IMR-90 (cell line): ENCODE results near the gene ITGB4. TPM values are rescaled to one million over a fixed set of nuclear protein-coding genes. Genes with fewer than 3 reads are reported as not detected.

Source experiments
- ATAC-seq: fragments of 200-7000 bp; cut with Tn5 transposase; 2 replicates; pipeline ENCODE4 v1.9.1; 2020; ENCODE audit warnings: low read depth, mild to moderate bottlenecking, moderate library complexity
- BruUV-seq: library from RNA; stranded (reverse); fragments of 400-500 nt; replicated peaks from 2 replicates; lab custom pipeline; 2021; lab: Mats Ljungman, UMichigan
- CTCF ChIA-PET: fragments of 300-600 bp; formaldehyde crosslinking; extraction: SDS; loops from one replicate; lab custom pipeline; 2021; ENCODE audit warnings: antibody characterized with exemption; lab: Yijun Ruan, JAX
- POLR2A ChIA-PET: fragments of 300-600 bp; sonication (Branson Sonifier 250); formaldehyde crosslinking; loops from one replicate; lab custom pipeline; 2022; ENCODE audit warnings: antibody characterized with exemption; ENCODE audit not compliant: unreplicated experiment; lab: Charles Lee
- DNase-seq: peaks from one replicate; pipeline ENCODE4 v3.0.0; 2013
- H2AFZ ChIP-seq: replicated peaks from 2 replicates; pipeline ENCODE3; 2013; ENCODE audit warnings: low read length, mild to moderate bottlenecking; ENCODE audit not compliant: poor library complexity
- H2AK5ac ChIP-seq: 2 replicates; pipeline ENCODE4 v1.6.1; 2013; ENCODE audit warnings: low read depth, low read length, inconsistent platforms
- H2AK9ac ChIP-seq: replicated peaks from 2 replicates; pipeline ENCODE3; 2013; ENCODE audit warnings: mild to moderate bottlenecking, low read depth, low read length, moderate library complexity; ENCODE audit not compliant: poor library complexity
- H2BK120ac ChIP-seq: 2 replicates; pipeline ENCODE4 v1.6.1; 2013; ENCODE audit warnings: low read depth, low read length, inconsistent platforms
- H2BK15ac ChIP-seq: 3 replicates; pipeline ENCODE4 v1.6.1; 2013; ENCODE audit warnings: low read depth, low read length, inconsistent platforms
- H2BK20ac ChIP-seq: 2 replicates; pipeline ENCODE4 v1.6.1; 2013; ENCODE audit warnings: low read depth, mild to moderate bottlenecking, inconsistent platforms, low read length, moderate library complexity
- H2BK5ac ChIP-seq: 2 replicates; pipeline ENCODE4 v1.6.1; 2013; ENCODE audit warnings: mild to moderate bottlenecking, low read depth, low read length, inconsistent platforms; ENCODE audit not compliant: poor library complexity, severe bottlenecking
- H3K14ac ChIP-seq: replicated peaks from 2 replicates; pipeline ENCODE4 v1.6.1; 2013; ENCODE audit warnings: low read depth, low read length, inconsistent platforms
- H3K18ac ChIP-seq: 2 replicates; pipeline ENCODE4 v1.6.1; 2013; ENCODE audit warnings: low read depth, low read length, control low read depth
- H3K23ac ChIP-seq: 2 replicates; pipeline ENCODE4 v1.6.1; 2013; ENCODE audit warnings: low read depth, low read length, inconsistent platforms
- H3K27ac ChIP-seq: 2 replicates; pipeline ENCODE4 v1.5.1; 2013; ENCODE audit warnings: mild to moderate bottlenecking, control low read depth, low read length; ENCODE audit not compliant: insufficient read depth
- H3K27me3 ChIP-seq: 2 replicates; pipeline ENCODE4 v1.6.1; 2013; ENCODE audit warnings: low read length; ENCODE audit not compliant: control insufficient read depth, insufficient read depth
- H3K36me3 ChIP-seq: 2 replicates; pipeline ENCODE4 v1.6.1; 2013; ENCODE audit warnings: low read length, mixed read lengths; ENCODE audit not compliant: control insufficient read depth, insufficient read depth
- H3K4ac ChIP-seq: 2 replicates; pipeline ENCODE4 v1.6.1; 2013; ENCODE audit warnings: low read depth, low read length, inconsistent platforms
- H3K4me1 ChIP-seq: 2 replicates; pipeline ENCODE4 v1.6.1; 2013; ENCODE audit warnings: low read length, mixed read lengths; ENCODE audit not compliant: control insufficient read depth, insufficient read depth
- H3K4me2 ChIP-seq: 2 replicates; pipeline ENCODE4 v1.6.1; 2013; ENCODE audit warnings: low read depth, mild to moderate bottlenecking, control low read depth, low read length, moderate library complexity
- H3K4me3 ChIP-seq: 2 replicates; pipeline ENCODE4 v1.5.1; 2013; ENCODE audit warnings: low read depth, mild to moderate bottlenecking, control low read depth, low read length, moderate library complexity; ENCODE audit not compliant: insufficient read depth
- H3K56ac ChIP-seq: 2 replicates; pipeline ENCODE4 v1.6.1; 2013; ENCODE audit warnings: low read length, inconsistent platforms; ENCODE audit not compliant: insufficient read depth; ENCODE audit errors: extremely low read depth
- H3K79me1 ChIP-seq, 2 experiments: 2 replicates each; pipeline ENCODE4 v1.6.1; 2013; ENCODE audit warnings: low read length in 2 of 2, inconsistent platforms in 1 of 2, low read depth in 1 of 2
- H3K9ac ChIP-seq: 2 replicates; pipeline ENCODE4 v1.6.1; 2013; ENCODE audit warnings: low read depth, low read length, control low read depth
- H3K9me1 ChIP-seq: 2 replicates; pipeline ENCODE4 v1.6.1; 2013; ENCODE audit warnings: low read length, inconsistent platforms; ENCODE audit not compliant: insufficient read depth
- H3K9me3 ChIP-seq: 2 replicates; pipeline ENCODE4 v1.6.1; 2013; ENCODE audit warnings: low read length; ENCODE audit not compliant: control insufficient read depth, insufficient read depth
- H4K20me1 ChIP-seq: 2 replicates; pipeline ENCODE4 v1.6.1; 2013; ENCODE audit warnings: low read length, inconsistent platforms; ENCODE audit not compliant: insufficient read depth
- H4K5ac ChIP-seq: 2 replicates; pipeline ENCODE4 v1.6.1; 2013; ENCODE audit warnings: mild to moderate bottlenecking, low read depth, low read length, control low read depth
- H4K8ac ChIP-seq, 2 experiments: 2 replicates each; pipeline ENCODE4 v1.6.1; 2013; ENCODE audit warnings: low read depth in 2 of 2, low read length in 2 of 2, control low read depth in 1 of 2, inconsistent platforms in 1 of 2
- H4K91ac ChIP-seq: 2 replicates; pipeline ENCODE4 v1.6.1; 2013; ENCODE audit warnings: low read depth, low read length, inconsistent platforms; ENCODE audit not compliant: insufficient read depth
- BHLHE40 ChIP-seq: fragments of 150-350 bp; IDR thresholded peaks from 2 replicates; pipeline ENCODE4 v1.6.1; 2016; ENCODE audit warnings: mild to moderate bottlenecking, low read depth, low read length
- CEBPB ChIP-seq: IDR thresholded peaks from 2 replicates; pipeline ENCODE4 v1.6.1; 2012; ENCODE audit warnings: low read depth, low read length, improper control_type of control experiment
- CHD1 ChIP-seq: IDR thresholded peaks from 2 replicates; pipeline ENCODE4 v1.6.1; 2012; ENCODE audit warnings: low read depth, low read length, improper control_type of control experiment
- FOS ChIP-seq: fragments of 150-350 bp; IDR thresholded peaks from 2 replicates; pipeline ENCODE4 v1.6.1; 2016; ENCODE audit warnings: low read depth, low read length
- MAFK ChIP-seq: IDR thresholded peaks from 2 replicates; pipeline ENCODE4 v1.6.1; 2012; ENCODE audit warnings: low read depth, low read length, improper control_type of control experiment
- MXI1 ChIP-seq: IDR thresholded peaks from 2 replicates; pipeline ENCODE4 v1.6.1; 2012; ENCODE audit warnings: low read depth, mild to moderate bottlenecking, low read length, moderate library complexity, borderline replicate concordance
- NFE2L2 ChIP-seq: fragments of 150-350 bp; IDR thresholded peaks from 2 replicates; pipeline ENCODE4 v1.6.1; 2016; ENCODE audit warnings: low read depth, mild to moderate bottlenecking, low read length
- RAD21 ChIP-seq: IDR thresholded peaks from 2 replicates; pipeline ENCODE4 v1.6.1; 2012; ENCODE audit warnings: low read length, improper control_type of control experiment
- RCOR1 ChIP-seq: IDR thresholded peaks from 2 replicates; pipeline ENCODE4 v1.6.1; 2012; ENCODE audit warnings: mild to moderate bottlenecking, low read length, improper control_type of control experiment; ENCODE audit not compliant: insufficient replicate concordance
- RFX5 ChIP-seq: IDR thresholded peaks from 2 replicates; pipeline ENCODE4 v1.8.0; 2012; ENCODE audit warnings: low read depth, mild to moderate bottlenecking, low read length, moderate library complexity
- SMC3 ChIP-seq: fragments of 150-350 bp; IDR thresholded peaks from 2 replicates; pipeline ENCODE4 v1.6.1; 2016; ENCODE audit warnings: low read depth, mild to moderate bottlenecking, antibody characterized with exemption, low read length, moderate library complexity
- USF2 ChIP-seq: fragments of 150-350 bp; IDR thresholded peaks from 2 replicates; pipeline ENCODE4 v1.6.1; 2017; ENCODE audit warnings: mild to moderate bottlenecking, antibody characterized with exemption, low read length, low read depth
- WGBS, 2 experiments: methylation state at CpG; one replicate each; pipeline versions ENCODE4 v1.1.5 to v1.1.7; 2013; ENCODE audit warnings: missing lambda C conversion rate in 2 of 2; ENCODE audit not compliant: insufficient read length in 1 of 2; ENCODE audit errors: extremely low coverage in 2 of 2; 5-methylcytosine and 5-hydroxymethylcytosine counted together
- dilution Hi-C: fragments of 300-500 bp; cut with HindIII; formaldehyde crosslinking; loops from one replicate; pipeline ENCODE4 v1.14.3; 2018; ENCODE audit warnings: low sequenced_read_pairs; ENCODE audit not compliant: unreplicated experiment
- in situ Hi-C: fragments of 300-500 bp; cut with MboI; formaldehyde crosslinking; loops from 3 replicates; pipeline ENCODE4 v1.14.3; 2019; ENCODE audit warnings: low sequenced_read_pairs, inconsistent platforms, mixed read lengths
- intact Hi-C: fragments of 100-400 bp; cut with micrococcal nuclease; formaldehyde crosslinking; loops from 2 replicates; pipeline ENCODE4 v1.10.0; 2022
- polyA plus RNA-seq, 3 experiments: library from polyadenylated mRNA; depleted of rRNA; stranded (reverse); fragments of >200 nt; gene quantifications; 2 replicates each; pipeline ENCODE4 v1.2.3, GENCODE V29; 2012; ENCODE audit warnings: low replicate concordance in 1 of 3
- total RNA-seq: library from RNA; depleted of rRNA; stranded (reverse); fragments of >200 nt; gene quantifications from 2 replicates; pipeline ENCODE4 v1.2.3, GENCODE V29; 2012

Gene ITGB4
- total and polyA plus RNA-seq, 2 of the 4 experiments (the other 2 are of a cell fraction): under 0.01 to 0.27 TPM

- no peaks in the 10 kb centered on the region for H3K4me1 ChIP-seq
- H3K14ac ChIP-seq: no peak overlapping the region
- H2BK15ac ChIP-seq: no peak overlapping the region
- no peak overlapping the region for H2AK9ac ChIP-seq
- H4K20me1 ChIP-seq: no peaks in the 10 kb centered on the region
- dilution Hi-C loops: no loop called here
- no peak overlapping the region for H2BK20ac ChIP-seq
- WGBS, 2 experiments: 78% methylated on average over 13 of the region's 25 CpGs; no CpG with 5 or more reads in 1 of the 2 experiments
- no peaks in the 10 kb centered on the region for H3K9me1 ChIP-seq
- TF ChIP-seq RFX5 (no peak), RCOR1 (no peak), BHLHE40 (no peak), USF2 (no peak), SMC3 (no peak), CEBPB (no peak), FOS (no peak), RAD21 (no peak), MAFK (no peak), NFE2L2 (no peak), MXI1 (no peak), CHD1 (no peak)
- no peak overlapping the region for H4K91ac ChIP-seq
- H3K4me2 ChIP-seq: no peak overlapping the region
- H3K27me3 ChIP-seq: peaks cover 2% of the 10 kb centered on the region; the same call in 1 of the 2 replicates
- no peaks in the 10 kb centered on the region for H3K79me1 ChIP-seq
- H3K9me3 ChIP-seq: no peaks in the 10 kb centered on the region
- H4K5ac ChIP-seq: no peak overlapping the region
- ChIA-PET POLR2A (no interaction called here), CTCF (no interaction called here)
- no peak overlapping the region for H2AFZ ChIP-seq
- no peak for DNase-seq
- H3K9ac ChIP-seq: no peak overlapping the region
- no peak for ATAC-seq
- H4K8ac ChIP-seq: no peak overlapping the region
- H3K18ac ChIP-seq: no peak overlapping the region
- no peak overlapping the region for H3K4ac ChIP-seq
- H2BK120ac ChIP-seq: no peak overlapping the region
- H3K23ac ChIP-seq: no peak overlapping the region
- no peak overlapping the region for H3K27ac ChIP-seq
- no peak overlapping the region for H2AK5ac ChIP-seq
- H2BK5ac ChIP-seq: no peak overlapping the region
- no peak overlapping the region for H3K56ac ChIP-seq
- in situ Hi-C loops: loop anchor here (10.0 kb wide), 1 partner anchor 318 kb away; no protein-coding TSS in a partner anchor
- intact Hi-C loops: no loop called here
- BruUV-seq: no TSS peak
- H3K36me3 ChIP-seq: no peaks in the 10 kb centered on the region
- H3K4me3 ChIP-seq: no peak overlapping the region
Measured at GRCh38 chr17:75742337-75742736, 21.1 kb downstream of the ITGB4 start.
